ENCODE results near the gene PKMYT1. TPM values are rescaled to one million over a fixed set of nuclear protein-coding genes. Genes with fewer than 3 reads are reported as not detected.

The PKMYT1 gene
- total RNA-seq, 2 experiments from 2014 or later, result 0.47 to 0.60 TPM

- POLR2A ChIA-PET, result interaction anchor here (5.0 kb wide), 1 partner anchor 13 kb away, joined by 22 read pairs; the partner anchor contains the start of gene PKMYT1
- CTCF ChIA-PET, result interaction anchor here (1.2 kb wide), 1 partner anchor 64 kb away, joined by 3 read pairs; no protein-coding TSS in a partner anchor
- Histone ChIP-seq H3K4me3 (ENCODE audit: low read length) (no peak overlapping the region), H3K9me3 (ENCODE audit: control insufficient read depth in 1 of 2, insufficient read depth in 1 of 2, low read length in 2 of 2) (peaks cover 0 to 34% of the 10 kb centered on the region in 2 experiments), H3K27ac (ENCODE audit: low read depth in 1 of 2, low read length in 2 of 2) (no peak overlapping the region), H3K4me1 (ENCODE audit: insufficient read depth, low read length) (peaks cover 75% of the 10 kb centered on the region), H3K27me3 (ENCODE audit: control insufficient read depth in 1 of 2, insufficient read depth in 2 of 2, low read length in 2 of 2) (peaks cover 43 to 58% of the 10 kb centered on the region in 2 experiments), H3K36me3 (ENCODE audit: insufficient read depth, low read length) (no peaks in the 10 kb centered on the region)
- Mint-ChIP-seq H3K36me3 (ENCODE audit: low read depth) (no peaks in the 10 kb centered on the region), H3K4me1 (ENCODE audit: low read depth) (peaks cover 28% of the 10 kb centered on the region), H3K27ac (no peak overlapping the region), H3K27me3 (peaks cover 42% of the 10 kb centered on the region), H3K9me3 (no peaks in the 10 kb centered on the region), H3K4me3 (peak overlapping the region; percentile 81)
- no peak for TF ChIP-seq CTCF (IDR thresholded peaks at IDR 0.05)
- intact Hi-C loops (cut with DNase I, micrococcal nuclease), result no loop called here
- ATAC-seq (ENCODE audit: poor library complexity) (no peak), DNase-seq (no peak)
These were observed 12.5 kb downstream of the PKMYT1 start for GRCh38 chr16:2967721-2968161.

GRCh38 chr16:2967211-2967631 lies 13.0 kb downstream of the PKMYT1 start:
- no peak for TF ChIP-seq CTCF (IDR thresholded peaks at IDR 0.05)
- Histone ChIP-seq H3K36me3 (ENCODE audit: insufficient read depth, low read length) (no peaks in the 10 kb centered on the region), H3K9me3 (ENCODE audit: control insufficient read depth in 1 of 2, insufficient read depth in 1 of 2, low read length in 2 of 2) (peaks cover 0 to 34% of the 10 kb centered on the region in 2 experiments), H3K4me1 (ENCODE audit: insufficient read depth, low read length) (peaks cover 80% of the 10 kb centered on the region), H3K4me3 (ENCODE audit: low read length) (no peak overlapping the region), H3K27me3 (ENCODE audit: control insufficient read depth in 1 of 2, insufficient read depth in 2 of 2, low read length in 2 of 2) (peaks cover 48 to 63% of the 10 kb centered on the region in 2 experiments), H3K27ac (ENCODE audit: low read depth in 1 of 2, low read length in 2 of 2) (no peak overlapping the region)
- intact Hi-C loops (cut with DNase I, micrococcal nuclease), result no loop called here
- H3K36me3 Mint-ChIP-seq (ENCODE audit: low read depth), result no peaks in the 10 kb centered on the region
- CTCF ChIA-PET, result interaction anchor here (0.8 to 1.2 kb wide), 2 partner anchors 17 to 64 kb away, joined by 3 read pairs; no protein-coding TSS in a partner anchor
- no peak for ATAC-seq (ENCODE audit: poor library complexity)
- H3K27me3 Mint-ChIP-seq, result peaks cover 42% of the 10 kb centered on the region
- POLR2A ChIA-PET, result interaction anchor here (2.8 to 5.0 kb wide), 2 partner anchors 14 to 84 kb away, joined by 9 to 22 read pairs; partner anchors contain the start of genes FLYWCH2 and PKMYT1
- peak in 1 of 14 experiments; percentile 34 for DNase-seq
- H3K4me3 Mint-ChIP-seq, result no peak overlapping the region
- H3K9me3 Mint-ChIP-seq, result no peaks in the 10 kb centered on the region
- peaks cover 28% of the 10 kb centered on the region for H3K4me1 Mint-ChIP-seq (ENCODE audit: low read depth)
- no peak overlapping the region for H3K27ac Mint-ChIP-seq

GRCh38 chr16:2966808-2967191 lies 13.4 kb downstream of the PKMYT1 start:
- peak in 2 of 14 experiments; percentile 59 to 61 for DNase-seq
- Mint-ChIP-seq H3K27ac (no peak overlapping the region), H3K36me3 (ENCODE audit: low read depth) (no peaks in the 10 kb centered on the region), H3K9me3 (no peaks in the 10 kb centered on the region), H3K4me1 (ENCODE audit: low read depth) (peaks cover 32% of the 10 kb centered on the region), H3K27me3 (peaks cover 44% of the 10 kb centered on the region), H3K4me3 (no peak overlapping the region)
- POLR2A ChIA-PET, result interaction anchor here (2.8 to 5.0 kb wide), 2 partner anchors 14 to 84 kb away, joined by 9 to 22 read pairs; partner anchors contain the start of genes FLYWCH2 and PKMYT1
- Histone ChIP-seq H3K4me1 (ENCODE audit: insufficient read depth, low read length) (peaks cover 84% of the 10 kb centered on the region), H3K27ac (ENCODE audit: low read depth in 1 of 2, low read length in 2 of 2) (no peak overlapping the region), H3K36me3 (ENCODE audit: insufficient read depth, low read length) (no peaks in the 10 kb centered on the region), H3K9me3 (ENCODE audit: control insufficient read depth in 1 of 2, insufficient read depth in 1 of 2, low read length in 2 of 2) (peaks cover 0 to 34% of the 10 kb centered on the region in 2 experiments), H3K27me3 (ENCODE audit: control insufficient read depth in 1 of 2, insufficient read depth in 2 of 2, low read length in 2 of 2) (peaks cover 50 to 67% of the 10 kb centered on the region in 2 experiments), H3K4me3 (ENCODE audit: low read length) (no peak overlapping the region)
- no peak for ATAC-seq (ENCODE audit: poor library complexity)
- CTCF ChIA-PET, result interaction anchor here (0.8 to 1.2 kb wide), 2 partner anchors 18 to 65 kb away, joined by 3 read pairs; no protein-coding TSS in a partner anchor
- intact Hi-C loops (cut with DNase I, micrococcal nuclease), result no loop called here
- no peak for TF ChIP-seq CTCF (IDR thresholded peaks at IDR 0.05)
